Measurements from ENCODE around the gene RND1. TPM values are rescaled to one million over a fixed set of nuclear protein-coding genes. Genes with fewer than 3 reads are reported as not detected.
A peak's percentile ranks its signal among the peaks of the same experiment; 100 is the strongest.

The RND1 gene
- polyA plus RNA-seq, 3 donors = 0.40 to 0.49 TPM; not detected in 1

DNA sequence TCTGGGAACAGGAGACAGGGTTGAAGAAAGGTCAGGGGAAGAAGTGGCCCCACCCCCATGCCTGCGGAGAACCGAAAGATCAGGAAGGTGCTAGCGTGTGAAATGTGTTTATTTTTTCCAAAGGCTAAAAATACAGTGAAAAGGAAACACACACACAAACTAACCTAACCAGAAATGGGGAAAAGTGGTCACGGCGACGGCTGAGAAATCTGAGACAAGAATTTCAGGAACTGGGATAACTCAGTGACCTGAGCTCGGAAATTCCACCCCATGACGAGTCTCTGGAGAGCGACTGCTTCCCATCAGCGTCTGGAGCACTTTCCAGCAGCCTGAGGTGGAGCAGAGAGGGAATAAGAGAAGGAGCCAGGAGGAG, 16.6 kb upstream of the RND1 start:
- Histone ChIP-seq H3K4me2 (replicated peaks; ENCODE audit: extremely low read depth, low read length, poor library complexity, severe bottlenecking) (peak overlapping the region; percentile 16), H3K27me3 (ENCODE audit: control insufficient read depth in 2 of 2, insufficient read depth in 2 of 2, low read length in 2 of 2) (peaks cover 16 to 23% of the 10 kb centered on the region in 2 donors), H3K9ac (ENCODE audit: insufficient read depth, low read length, poor library complexity, severe bottlenecking) (no peak overlapping the region), H2AFZ (ENCODE audit: insufficient read depth, low read depth, low read length, poor library complexity, severe bottlenecking) (no peak overlapping the region), H3K27ac (ENCODE audit: low read depth in 1 of 2, low read length in 2 of 2) (no peak overlapping the region), H3K79me2 (ENCODE audit: insufficient read depth, low read length) (no peaks in the 10 kb centered on the region), H3K4me3 (replicated peaks in 1 of 3; ENCODE audit: low read depth in 2 of 3, low read length in 3 of 3) (no peak overlapping the region), H3K9me3 (replicated peaks in 1 of 2; ENCODE audit: control insufficient read depth in 1 of 2, insufficient read depth in 1 of 2, low read length in 2 of 2) (no peaks in the 10 kb centered on the region), H4K20me1 (ENCODE audit: insufficient read depth, low read length) (no peaks in the 10 kb centered on the region), H3K4me1 (ENCODE audit: control insufficient read depth in 1 of 2, insufficient read depth in 2 of 2, low read length in 2 of 2) (no peaks in the 10 kb centered on the region), H3K36me3 (replicated peaks in 1 of 2; ENCODE audit: control insufficient read depth in 1 of 2, insufficient read depth in 2 of 2, low read length in 2 of 2) (no peaks in the 10 kb centered on the region)
- Mint-ChIP-seq H3K9me3 (peaks cover 0 to 3% (median 0%) of the 10 kb centered on the region in 7 donors), H3K36me3 (no peaks in the 10 kb centered on the region), H3K27ac (no peak overlapping the region), H3K27me3 (ENCODE audit: low read depth in 3 of 3) (peaks cover 22 to 44% (median 28%) of the 10 kb centered on the region in 3 donors), H3K4me3 (peak overlapping the region in 1 of 2 donors; percentile 71), H3K4me1 (peaks cover 6% of the 10 kb centered on the region)
- TF ChIP-seq, protein P1, sequence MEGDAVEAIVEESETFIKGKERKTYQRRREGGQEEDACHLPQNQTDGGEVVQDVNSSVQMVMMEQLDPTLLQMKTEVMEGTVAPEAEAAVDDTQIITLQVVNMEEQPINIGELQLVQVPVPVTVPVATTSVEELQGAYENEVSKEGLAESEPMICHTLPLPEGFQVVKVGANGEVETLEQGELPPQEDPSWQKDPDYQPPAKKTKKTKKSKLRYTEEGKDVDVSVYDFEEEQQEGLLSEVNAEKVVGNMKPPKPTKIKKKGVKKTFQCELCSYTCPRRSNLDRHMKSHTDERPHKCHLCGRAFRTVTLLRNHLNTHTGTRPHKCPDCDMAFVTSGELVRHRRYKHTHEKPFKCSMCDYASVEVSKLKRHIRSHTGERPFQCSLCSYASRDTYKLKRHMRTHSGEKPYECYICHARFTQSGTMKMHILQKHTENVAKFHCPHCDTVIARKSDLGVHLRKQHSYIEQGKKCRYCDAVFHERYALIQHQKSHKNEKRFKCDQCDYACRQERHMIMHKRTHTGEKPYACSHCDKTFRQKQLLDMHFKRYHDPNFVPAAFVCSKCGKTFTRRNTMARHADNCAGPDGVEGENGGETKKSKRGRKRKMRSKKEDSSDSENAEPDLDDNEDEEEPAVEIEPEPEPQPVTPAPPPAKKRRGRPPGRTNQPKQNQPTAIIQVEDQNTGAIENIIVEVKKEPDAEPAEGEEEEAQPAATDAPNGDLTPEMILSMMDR (IDR thresholded peaks at IDR 0.05) = no peak
- DNase-seq = peak in 1 of 3 donors; percentile 64
- WGBS (ENCODE audit: insufficient coverage) = 21% methylated on average over 4 of the region's 10 CpGs
- intact Hi-C loops (cut with micrococcal nuclease) = no loop called here

DNA sequence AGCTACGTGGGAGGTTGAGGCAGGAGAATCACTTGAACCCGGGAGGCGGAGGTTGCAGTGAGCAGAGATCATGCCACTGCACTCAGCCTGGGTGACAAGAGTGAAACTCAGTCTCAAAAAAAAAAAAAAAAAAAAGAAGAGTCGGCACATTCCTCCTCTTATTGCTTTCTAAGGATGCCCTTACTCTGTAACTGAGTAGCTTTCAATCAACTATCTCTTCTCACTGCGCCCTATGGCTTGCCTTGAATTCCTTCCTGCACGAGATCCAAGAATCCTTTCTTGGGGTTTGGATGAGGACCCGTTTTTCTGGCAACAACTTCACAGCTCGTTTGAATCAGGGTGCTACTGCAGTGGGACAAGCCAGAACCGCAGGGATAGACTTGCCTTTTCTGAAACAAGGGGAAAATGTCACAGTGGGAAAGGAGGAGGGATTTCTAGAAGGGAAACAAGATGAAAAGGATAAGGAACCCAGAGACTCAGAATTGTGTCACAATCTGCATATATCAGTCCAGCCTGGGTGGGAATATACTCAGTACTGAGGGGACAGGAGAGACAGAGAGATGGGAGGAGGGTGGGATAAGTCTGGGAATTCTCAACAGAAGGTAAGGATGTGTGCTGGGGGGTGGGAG, 16.1 kb upstream of the RND1 start:
- no peak overlapping the region for H3K27ac Mint-ChIP-seq
- H3K4me2 ChIP-seq (replicated peaks; ENCODE audit: extremely low read depth, low read length, poor library complexity, severe bottlenecking) = peak overlapping the region; percentile 16
- peaks cover 19 to 44% (median 26%) of the 10 kb centered on the region in 3 donors for H3K27me3 Mint-ChIP-seq (ENCODE audit: low read depth in 3 of 3)
- H3K9me3 Mint-ChIP-seq = peaks cover 0 to 3% (median 0%) of the 10 kb centered on the region in 7 donors
- peaks cover 6% of the 10 kb centered on the region for H3K4me1 Mint-ChIP-seq
- H3K9me3 ChIP-seq (replicated peaks in 1 of 2; ENCODE audit: control insufficient read depth in 1 of 2, insufficient read depth in 1 of 2, low read length in 2 of 2) = no peaks in the 10 kb centered on the region
- H3K4me3 Mint-ChIP-seq = peak overlapping the region in 1 of 2 donors; percentile 71
- H3K4me1 ChIP-seq (ENCODE audit: control insufficient read depth in 1 of 2, insufficient read depth in 2 of 2, low read length in 2 of 2) = no peaks in the 10 kb centered on the region
- 70% methylated on average over 4 of the region's 9 CpGs for WGBS (ENCODE audit: insufficient coverage)
- H4K20me1 ChIP-seq (ENCODE audit: insufficient read depth, low read length) = no peaks in the 10 kb centered on the region
- no peak for DNase-seq
- H3K27me3 ChIP-seq (ENCODE audit: control insufficient read depth in 2 of 2, insufficient read depth in 2 of 2, low read length in 2 of 2) = peaks cover 16 to 23% of the 10 kb centered on the region in 2 donors
- no peak overlapping the region for H2AFZ ChIP-seq (ENCODE audit: insufficient read depth, low read depth, low read length, poor library complexity, severe bottlenecking)
- no peak overlapping the region for H3K27ac ChIP-seq (ENCODE audit: low read depth in 1 of 2, low read length in 2 of 2)
- H3K9ac ChIP-seq (ENCODE audit: insufficient read depth, low read length, poor library complexity, severe bottlenecking) = no peak overlapping the region
- no peaks in the 10 kb centered on the region for H3K79me2 ChIP-seq (ENCODE audit: insufficient read depth, low read length)
- TF ChIP-seq, protein P1 (IDR thresholded peaks at IDR 0.05) = no peak
- H3K4me3 ChIP-seq (replicated peaks in 1 of 3; ENCODE audit: low read depth in 2 of 3, low read length in 3 of 3) = no peak overlapping the region
- no peaks in the 10 kb centered on the region for H3K36me3 ChIP-seq (replicated peaks in 1 of 2; ENCODE audit: control insufficient read depth in 1 of 2, insufficient read depth in 2 of 2, low read length in 2 of 2)
- H3K36me3 Mint-ChIP-seq = no peaks in the 10 kb centered on the region
- intact Hi-C loops (cut with micrococcal nuclease) = no loop called here

Data from CD14-positive monocyte (primary cell).